H1 (cell line): ENCODE measurements around the gene PRKCA. TPM values are rescaled to one million over a fixed set of nuclear protein-coding genes. Genes with fewer than 3 reads are reported as not detected.

Experiments used
- POLR2AphosphoS5 ChIP-seq: IDR thresholded peaks from 2 replicates; pipeline ENCODE4 v1.6.1; 2011; ENCODE audit warnings: low read depth, low read length
- RBBP5 ChIP-seq: IDR thresholded peaks from 2 replicates; pipeline ENCODE4 v1.7.1; 2012; ENCODE audit warnings: low read depth, mild to moderate bottlenecking, inconsistent platforms, low read length, moderate library complexity, borderline replicate concordance
- TCF12 ChIP-seq: IDR thresholded peaks from 2 replicates; pipeline ENCODE4 v1.6.1; 2011; ENCODE audit warnings: low read depth, mild to moderate bottlenecking, low read length
- polyA plus RNA-seq, 7 experiments: library from polyadenylated mRNA; depleted of rRNA in 3 of 7; stranded (reverse) in 5 of 7; unstranded in 2 of 7; fragments of >200 nt in 5 of 7; fragments of 200-250 nt in 2 of 7; gene quantifications; 1 replicate in 5 of 7; 2 replicates in 1 of 7; 4 replicates in 1 of 7; pipeline versions ENCODE4 v1.2.1 to v1.2.3, GENCODE V29; 2011 to 2013; ENCODE audit warnings: missing spikeins in 2 of 7, mixed read lengths in 2 of 7
- total RNA-seq: library from RNA; stranded (reverse); fragmentation: NEBNext Ultra II Directional; extraction: Animal tissue kit (Norgen Biotek cat#: 25700); gene quantifications from 2 replicates; pipeline ENCODE4 v1.2.1, GENCODE V29; 2021

PRKCA gene
- total and polyA plus RNA-seq, 2 of the 8 experiments (the other 6 are each of a cell fraction or from before 2014, with no cell fraction given) = 5.8 to 17.8 TPM

DNA sequence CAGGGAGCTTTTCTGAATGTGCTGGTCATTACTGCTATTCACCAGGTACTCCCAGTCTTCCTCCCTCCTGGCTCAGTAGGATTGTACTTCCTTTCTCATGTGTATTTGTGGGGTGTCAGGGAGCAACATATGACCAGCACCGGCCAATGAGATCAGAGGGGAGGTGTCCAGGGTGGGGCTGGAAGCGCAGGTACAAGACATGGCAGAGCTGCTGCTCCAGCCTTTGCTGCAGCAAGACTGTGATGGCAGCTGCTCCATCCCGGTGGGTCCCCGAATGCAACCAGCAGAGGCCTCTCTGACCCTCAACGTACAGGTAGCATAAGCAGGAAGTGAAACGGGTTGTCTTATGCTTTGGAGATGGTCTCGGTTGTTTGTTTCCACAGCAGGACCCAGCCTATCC is 478.7 kb downstream of the PRKCA start (continued):
- no peak for TF ChIP-seq TCF12
- TF ChIP-seq RBBP5 = no peak
- no peak for TF ChIP-seq POLR2AphosphoS5
